ENCODE measurements around the gene ZNF180.

DNA sequence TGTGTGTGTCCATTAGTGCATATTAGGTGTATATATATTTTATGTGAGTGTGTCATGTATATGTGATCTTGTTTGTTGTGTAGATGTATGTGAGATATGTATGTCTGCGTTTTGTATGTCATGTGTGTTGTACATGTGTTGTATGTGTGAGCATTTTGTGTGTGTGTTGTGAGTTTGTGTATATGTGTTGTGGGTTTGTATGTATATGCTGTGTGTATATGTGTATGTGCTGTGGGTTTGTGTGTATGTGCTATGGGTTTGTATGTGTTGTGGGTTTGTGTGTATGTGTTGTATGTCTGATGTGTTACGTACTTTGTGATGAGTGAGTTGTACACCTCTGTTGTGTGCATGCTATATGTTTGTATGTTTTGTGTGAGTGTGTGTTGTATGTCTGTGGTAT is 21.0 kb upstream of the ZNF180 start:
- TF ChIP-seq, protein P1, sequence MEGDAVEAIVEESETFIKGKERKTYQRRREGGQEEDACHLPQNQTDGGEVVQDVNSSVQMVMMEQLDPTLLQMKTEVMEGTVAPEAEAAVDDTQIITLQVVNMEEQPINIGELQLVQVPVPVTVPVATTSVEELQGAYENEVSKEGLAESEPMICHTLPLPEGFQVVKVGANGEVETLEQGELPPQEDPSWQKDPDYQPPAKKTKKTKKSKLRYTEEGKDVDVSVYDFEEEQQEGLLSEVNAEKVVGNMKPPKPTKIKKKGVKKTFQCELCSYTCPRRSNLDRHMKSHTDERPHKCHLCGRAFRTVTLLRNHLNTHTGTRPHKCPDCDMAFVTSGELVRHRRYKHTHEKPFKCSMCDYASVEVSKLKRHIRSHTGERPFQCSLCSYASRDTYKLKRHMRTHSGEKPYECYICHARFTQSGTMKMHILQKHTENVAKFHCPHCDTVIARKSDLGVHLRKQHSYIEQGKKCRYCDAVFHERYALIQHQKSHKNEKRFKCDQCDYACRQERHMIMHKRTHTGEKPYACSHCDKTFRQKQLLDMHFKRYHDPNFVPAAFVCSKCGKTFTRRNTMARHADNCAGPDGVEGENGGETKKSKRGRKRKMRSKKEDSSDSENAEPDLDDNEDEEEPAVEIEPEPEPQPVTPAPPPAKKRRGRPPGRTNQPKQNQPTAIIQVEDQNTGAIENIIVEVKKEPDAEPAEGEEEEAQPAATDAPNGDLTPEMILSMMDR (IDR thresholded peaks at IDR 0.05; ENCODE audit: poor library complexity, severe bottlenecking) = no peak
- TF ChIP-seq, protein P2, sequence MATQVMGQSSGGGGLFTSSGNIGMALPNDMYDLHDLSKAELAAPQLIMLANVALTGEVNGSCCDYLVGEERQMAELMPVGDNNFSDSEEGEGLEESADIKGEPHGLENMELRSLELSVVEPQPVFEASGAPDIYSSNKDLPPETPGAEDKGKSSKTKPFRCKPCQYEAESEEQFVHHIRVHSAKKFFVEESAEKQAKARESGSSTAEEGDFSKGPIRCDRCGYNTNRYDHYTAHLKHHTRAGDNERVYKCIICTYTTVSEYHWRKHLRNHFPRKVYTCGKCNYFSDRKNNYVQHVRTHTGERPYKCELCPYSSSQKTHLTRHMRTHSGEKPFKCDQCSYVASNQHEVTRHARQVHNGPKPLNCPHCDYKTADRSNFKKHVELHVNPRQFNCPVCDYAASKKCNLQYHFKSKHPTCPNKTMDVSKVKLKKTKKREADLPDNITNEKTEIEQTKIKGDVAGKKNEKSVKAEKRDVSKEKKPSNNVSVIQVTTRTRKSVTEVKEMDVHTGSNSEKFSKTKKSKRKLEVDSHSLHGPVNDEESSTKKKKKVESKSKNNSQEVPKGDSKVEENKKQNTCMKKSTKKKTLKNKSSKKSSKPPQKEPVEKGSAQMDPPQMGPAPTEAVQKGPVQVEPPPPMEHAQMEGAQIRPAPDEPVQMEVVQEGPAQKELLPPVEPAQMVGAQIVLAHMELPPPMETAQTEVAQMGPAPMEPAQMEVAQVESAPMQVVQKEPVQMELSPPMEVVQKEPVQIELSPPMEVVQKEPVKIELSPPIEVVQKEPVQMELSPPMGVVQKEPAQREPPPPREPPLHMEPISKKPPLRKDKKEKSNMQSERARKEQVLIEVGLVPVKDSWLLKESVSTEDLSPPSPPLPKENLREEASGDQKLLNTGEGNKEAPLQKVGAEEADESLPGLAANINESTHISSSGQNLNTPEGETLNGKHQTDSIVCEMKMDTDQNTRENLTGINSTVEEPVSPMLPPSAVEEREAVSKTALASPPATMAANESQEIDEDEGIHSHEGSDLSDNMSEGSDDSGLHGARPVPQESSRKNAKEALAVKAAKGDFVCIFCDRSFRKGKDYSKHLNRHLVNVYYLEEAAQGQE (IDR thresholded peaks at IDR 0.05; ENCODE audit: borderline replicate concordance) = no peak
- TF ChIP-seq RAD21 (conservative IDR thresholded peaks at IDR 0.05) = no peak
- no peak for TF ChIP-seq POLR2AphosphoS5 (IDR thresholded peaks at IDR 0.05)
- no peak for TF ChIP-seq TAF1 (IDR thresholded peaks at IDR 0.05; ENCODE audit: low read depth)

Measured in neural cell (in vitro differentiated cells).